HEK293 (cell line): ENCODE measurements around the gene BCL11A.

Experiments
- CTCF ChIA-PET: fragments of 350-600 bp; formaldehyde crosslinking; extraction: SDS; loops from one replicate; lab custom pipeline; 2021; ENCODE audit warnings: antibody characterized with exemption; lab: Yijun Ruan, JAX
- POLR2A ChIA-PET: fragments of 300-600 bp; formaldehyde crosslinking; extraction: SDS; loops from one replicate; lab custom pipeline; 2020; ENCODE audit warnings: antibody characterized with exemption, inconsistent platforms; lab: Yijun Ruan, JAX
- H3K27ac ChIP-seq: fragments of 200-500 bp; sonication (Bioruptor generic); 2 replicates; pipeline ENCODE4 v1.5.1; 2014; ENCODE audit warnings: low read depth, low read length, control low read depth, inconsistent platforms; ENCODE audit errors: extremely low read depth
- H3K36me3 ChIP-seq, 2 experiments: fragments of 200-500 bp in 1 of 2; sonication (Bioruptor generic) in 1 of 2; 1 replicate in 1 of 2; 2 replicates in 1 of 2; pipeline ENCODE4 v1.5.1; 2014 to 2017; ENCODE audit warnings: inconsistent platforms in 2 of 2, low read length in 2 of 2; ENCODE audit not compliant: control insufficient read depth in 2 of 2, insufficient read depth in 1 of 2
- H3K4me1 ChIP-seq: fragments of 200-500 bp; sonication (Bioruptor generic); 2 replicates; pipeline ENCODE4 v1.5.1; 2014; ENCODE audit warnings: mild to moderate bottlenecking, low read length, inconsistent platforms; ENCODE audit not compliant: control insufficient read depth, insufficient read depth
- H3K4me3 ChIP-seq: 2 replicates; pipeline ENCODE4 v1.5.1; 2011; ENCODE audit warnings: low read depth, mild to moderate bottlenecking, control low read depth, low read length, moderate library complexity
- H3K9me3 ChIP-seq: fragments of 200-500 bp; sonication (Bioruptor generic); 2 replicates; pipeline ENCODE4 v1.5.1; 2014; ENCODE audit warnings: low read depth, low read length, inconsistent platforms; ENCODE audit not compliant: control insufficient read depth, insufficient read depth
- AEBP2 ChIP-seq: fragments of 450-650 bp; formaldehyde crosslinking; IDR thresholded peaks from 2 replicates; pipeline ENCODE4 v1.5.1; 2016; ENCODE audit warnings: missing biosample characterization, missing genetic modification characterization, borderline replicate concordance
- HIC1 ChIP-seq: fragments of 450-650 bp; formaldehyde crosslinking; IDR thresholded peaks from 2 replicates; pipeline ENCODE4 v1.5.1; 2016; ENCODE audit warnings: missing biosample characterization, missing genetic modification characterization
- PRDM4 ChIP-seq: fragments of 450-650 bp; formaldehyde crosslinking; IDR thresholded peaks from 2 replicates; pipeline ENCODE4 v1.5.1; 2017; ENCODE audit warnings: missing biosample characterization, missing genetic modification characterization
- TCF7L2 ChIP-seq: IDR thresholded peaks from 2 replicates; pipeline ENCODE4 v1.6.1; 2011; ENCODE audit warnings: low read depth, mild to moderate bottlenecking, inconsistent platforms, low read length, moderate library complexity, borderline replicate concordance
- ZEB2 ChIP-seq: fragments of 450-650 bp; formaldehyde crosslinking; IDR thresholded peaks from 2 replicates; pipeline ENCODE4 v1.5.1; 2016; ENCODE audit warnings: missing biosample characterization, missing genetic modification characterization
- ZIC2 ChIP-seq: fragments of 450-650 bp; formaldehyde crosslinking; IDR thresholded peaks from 2 replicates; pipeline ENCODE4 v1.5.1; 2016; ENCODE audit warnings: missing biosample characterization, missing genetic modification characterization
- ZNF169 ChIP-seq: fragments of 450-650 bp; formaldehyde crosslinking; IDR thresholded peaks from 2 replicates; pipeline ENCODE4 v1.5.1; 2016; ENCODE audit warnings: missing biosample characterization, missing genetic modification characterization
- ZNF174 ChIP-seq: fragments of 450-650 bp; formaldehyde crosslinking; IDR thresholded peaks from 2 replicates; pipeline ENCODE4 v1.5.0; 2017; ENCODE audit warnings: missing biosample characterization, mild to moderate bottlenecking, missing genetic modification characterization
- ZNF19 ChIP-seq: fragments of 450-650 bp; formaldehyde crosslinking; IDR thresholded peaks from 2 replicates; pipeline ENCODE4; 2016; ENCODE audit warnings: missing biosample characterization, missing genetic modification characterization, low read depth
- ZNF211 ChIP-seq: fragments of 450-650 bp; formaldehyde crosslinking; IDR thresholded peaks from 2 replicates; pipeline ENCODE4 v1.5.1; 2016; ENCODE audit warnings: low read depth, missing biosample characterization, missing genetic modification characterization
- ZNF274 ChIP-seq, 2 experiments: fragments of 200-500 bp in 1 of 2; fragments of 450-650 bp in 1 of 2; sonication (Bioruptor generic) in 1 of 2; formaldehyde crosslinking in 1 of 2; IDR thresholded peaks; 2 replicates each; pipeline versions ENCODE4 v1.5.1 to v1.6.1; 2014 to 2016; ENCODE audit warnings: borderline replicate concordance in 1 of 2, inconsistent platforms in 1 of 2, low read length in 1 of 2, missing biosample characterization in 1 of 2, missing genetic modification characterization in 1 of 2
- ZNF350 ChIP-seq: fragments of 450-650 bp; formaldehyde crosslinking; IDR thresholded peaks from 2 replicates; pipeline ENCODE4 v1.5.0; 2017; ENCODE audit warnings: missing biosample characterization, mild to moderate bottlenecking, missing genetic modification characterization
- ZNF426 ChIP-seq: fragments of 450-650 bp; formaldehyde crosslinking; IDR thresholded peaks from 2 replicates; pipeline ENCODE4 v1.5.1; 2017; ENCODE audit warnings: missing biosample characterization, missing genetic modification characterization, mild to moderate bottlenecking, inconsistent platforms, moderate library complexity
- ZNF433 ChIP-seq: fragments of 450-650 bp; formaldehyde crosslinking; IDR thresholded peaks from 2 replicates; pipeline ENCODE4 v1.5.1; 2016; ENCODE audit warnings: missing biosample characterization, missing genetic modification characterization, low read depth
- ZNF514 ChIP-seq: fragments of 450-650 bp; formaldehyde crosslinking; IDR thresholded peaks from 2 replicates; pipeline ENCODE4 v1.5.1; 2016; ENCODE audit warnings: missing biosample characterization, missing genetic modification characterization
- ZNF548 ChIP-seq: fragments of 450-650 bp; formaldehyde crosslinking; IDR thresholded peaks from 2 replicates; pipeline ENCODE4 v1.5.1; 2016; ENCODE audit warnings: missing biosample characterization, missing genetic modification characterization
- ZNF585B ChIP-seq: fragments of 450-650 bp; formaldehyde crosslinking; IDR thresholded peaks from 2 replicates; pipeline ENCODE4 v1.5.1; 2016; ENCODE audit warnings: missing biosample characterization, missing genetic modification characterization
- ZNF600 ChIP-seq: fragments of 450-650 bp; formaldehyde crosslinking; IDR thresholded peaks from 2 replicates; pipeline ENCODE4 v1.5.1; 2016; ENCODE audit warnings: missing biosample characterization, missing genetic modification characterization
- ZNF610 ChIP-seq: fragments of 450-650 bp; formaldehyde crosslinking; IDR thresholded peaks from 2 replicates; pipeline ENCODE4 v1.5.1; 2016; ENCODE audit warnings: missing biosample characterization, missing genetic modification characterization, borderline replicate concordance
- ZNF621 ChIP-seq: fragments of 450-650 bp; formaldehyde crosslinking; IDR thresholded peaks from 2 replicates; pipeline ENCODE4 v1.5.1; 2017; ENCODE audit warnings: missing biosample characterization, missing genetic modification characterization
- ZNF654 ChIP-seq: fragments of 450-650 bp; formaldehyde crosslinking; IDR thresholded peaks from 2 replicates; pipeline ENCODE4 v1.5.1; 2016; ENCODE audit warnings: low read depth, missing biosample characterization, missing genetic modification characterization
- ZNF660 ChIP-seq: fragments of 450-650 bp; IDR thresholded peaks from 2 replicates; pipeline ENCODE4 v1.5.1; 2018; ENCODE audit warnings: missing biosample characterization, mild to moderate bottlenecking, missing genetic modification characterization
- ZNF776 ChIP-seq: fragments of 450-650 bp; formaldehyde crosslinking; IDR thresholded peaks from 2 replicates; pipeline ENCODE4 v1.5.0; 2017; ENCODE audit warnings: missing biosample characterization, missing genetic modification characterization, borderline replicate concordance
- ZNF830 ChIP-seq: fragments of 450-650 bp; IDR thresholded peaks from 2 replicates; pipeline ENCODE4 v1.5.0; 2018; ENCODE audit warnings: missing biosample characterization, missing genetic modification characterization, low read depth, mild to moderate bottlenecking, moderate library complexity
- ZSCAN16 ChIP-seq: fragments of 450-650 bp; formaldehyde crosslinking; IDR thresholded peaks from 2 replicates; pipeline ENCODE4 v1.5.1; 2016; ENCODE audit warnings: missing biosample characterization, missing genetic modification characterization
- TF ChIP-seq, protein P1 (sequence below): fragments of 450-650 bp; formaldehyde crosslinking; IDR thresholded peaks from 2 replicates; pipeline ENCODE4 v1.5.1; 2016; ENCODE audit warnings: missing biosample characterization, missing genetic modification characterization

BCL11A gene

DNA sequence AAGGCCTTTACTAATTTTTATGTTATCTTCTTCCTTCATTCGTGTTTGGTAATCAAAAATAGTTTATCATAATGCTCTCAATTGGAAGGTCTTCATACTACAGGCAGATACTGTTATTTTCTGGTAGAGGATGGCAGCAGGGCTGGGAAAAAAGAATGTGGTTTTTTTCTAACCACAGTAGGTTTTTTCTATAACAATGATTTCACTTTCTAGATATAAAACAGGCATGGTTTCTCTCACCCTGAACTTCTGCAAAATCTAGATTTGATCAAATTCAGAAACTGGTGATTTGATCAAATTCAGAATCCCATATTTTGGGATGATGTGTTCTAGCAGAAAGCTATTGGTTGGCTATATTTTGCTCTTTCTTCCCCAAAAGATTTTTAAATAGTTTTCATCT lies 27.6 kb downstream of the BCL11A start:
- ChIA-PET CTCF (interaction anchor here (0.6 kb wide), 1 partner anchor 17 kb away, joined by 4 read pairs; no protein-coding TSS in a partner anchor), POLR2A (no interaction called here)
- Histone ChIP-seq H3K9me3 (no peaks in the 10 kb centered on the region), H3K27ac (no peak overlapping the region), H3K4me3 (no peak overlapping the region), H3K36me3 (peaks cover 0 to 4% of the 10 kb centered on the region in 2 experiments; a peak in 1 of 3 replicates), H3K4me1 (peaks cover 24% of the 10 kb centered on the region)
- TF ChIP-seq ZNF426 (tag by site-specific recombination) (no peak), ZNF660 (no peak), PRDM4 (tag by site-specific recombination) (no peak), ZNF830 (no peak), ZIC2 (tag by site-specific recombination) (no peak), ZEB2 (tag by site-specific recombination) (no peak), ZNF621 (no peak), ZNF274 (IDR thresholded peaks at IDR 0.05; ENCODE audit: low read length) (no peak), ZNF274 (tag by site-specific recombination; IDR thresholded peaks at IDR 0.05; ENCODE audit: borderline replicate concordance) (no peak), ZNF585B (no peak), ZNF514 (tag by site-specific recombination) (no peak), ZNF610 (tag by site-specific recombination) (no peak), ZNF600 (tag by site-specific recombination) (no peak), ZNF19 (tag by site-specific recombination) (no peak), ZNF776 (no peak), AEBP2 (tag by site-specific recombination) (no peak), ZNF169 (tag by site-specific recombination) (no peak)
- TF ChIP-seq, protein P1, sequence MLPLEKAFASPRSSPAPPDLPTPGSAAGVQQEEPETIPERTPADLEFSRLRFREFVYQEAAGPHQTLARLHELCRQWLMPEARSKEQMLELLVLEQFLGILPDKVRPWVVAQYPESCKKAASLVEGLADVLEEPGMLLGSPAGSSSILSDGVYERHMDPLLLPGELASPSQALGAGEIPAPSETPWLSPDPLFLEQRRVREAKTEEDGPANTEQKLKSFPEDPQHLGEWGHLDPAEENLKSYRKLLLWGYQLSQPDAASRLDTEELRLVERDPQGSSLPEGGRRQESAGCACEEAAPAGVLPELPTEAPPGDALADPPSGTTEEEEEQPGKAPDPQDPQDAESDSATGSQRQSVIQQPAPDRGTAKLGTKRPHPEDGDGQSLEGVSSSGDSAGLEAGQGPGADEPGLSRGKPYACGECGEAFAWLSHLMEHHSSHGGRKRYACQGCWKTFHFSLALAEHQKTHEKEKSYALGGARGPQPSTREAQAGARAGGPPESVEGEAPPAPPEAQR (tag by site-specific recombination), result no peak

DNA sequence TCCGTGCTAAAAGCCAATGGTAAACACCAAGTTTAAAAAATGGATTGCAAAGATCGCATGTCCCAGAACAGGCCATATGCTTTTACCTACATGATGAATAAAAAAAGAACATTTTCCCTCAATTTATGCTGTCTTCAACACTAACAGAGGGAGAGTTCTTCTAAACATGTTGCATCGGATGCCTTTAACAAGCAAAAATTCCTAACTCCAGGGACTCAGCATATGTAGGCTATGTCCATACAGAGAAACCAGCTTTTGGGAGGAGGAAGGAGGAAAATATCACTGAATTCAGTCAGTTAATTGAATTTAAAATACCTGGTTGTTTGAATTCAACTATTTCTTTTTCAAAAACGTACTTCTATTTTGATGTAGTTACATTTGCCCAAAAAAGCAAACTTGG lies 28.6 kb downstream of the BCL11A start:
- Histone ChIP-seq H3K27ac (no peak overlapping the region), H3K4me3 (no peak overlapping the region), H3K9me3 (no peaks in the 10 kb centered on the region), H3K4me1 (peaks cover 15% of the 10 kb centered on the region), H3K36me3 (peaks cover 0 to 4% of the 10 kb centered on the region in 2 experiments; a peak in 1 of 3 replicates)
- CTCF ChIA-PET, result interaction anchor here (0.7 kb wide), 2 partner anchors 17 to 73 kb away, joined by 3 to 4 read pairs; no protein-coding TSS in a partner anchor
- POLR2A ChIA-PET, result no interaction called here
- TF ChIP-seq ZNF174 (tag by site-specific recombination), result no peak
- no peak for TF ChIP-seq ZSCAN16 (tag by site-specific recombination)
- no peak for TF ChIP-seq ZIC2 (tag by site-specific recombination)
- TF ChIP-seq ZNF654 (tag by site-specific recombination), result no peak
- TF ChIP-seq TCF7L2, result no peak
- no peak for TF ChIP-seq ZNF548 (tag by site-specific recombination)
- TF ChIP-seq AEBP2 (tag by site-specific recombination), result no peak
- no peak for TF ChIP-seq ZNF433 (tag by site-specific recombination)
- TF ChIP-seq HIC1 (tag by site-specific recombination), result no peak
- no peak for TF ChIP-seq ZNF350
- no peak for TF ChIP-seq ZNF211 (tag by site-specific recombination)
